ENCODE results near the gene CPPED1.

CPPED1 gene

DNA sequence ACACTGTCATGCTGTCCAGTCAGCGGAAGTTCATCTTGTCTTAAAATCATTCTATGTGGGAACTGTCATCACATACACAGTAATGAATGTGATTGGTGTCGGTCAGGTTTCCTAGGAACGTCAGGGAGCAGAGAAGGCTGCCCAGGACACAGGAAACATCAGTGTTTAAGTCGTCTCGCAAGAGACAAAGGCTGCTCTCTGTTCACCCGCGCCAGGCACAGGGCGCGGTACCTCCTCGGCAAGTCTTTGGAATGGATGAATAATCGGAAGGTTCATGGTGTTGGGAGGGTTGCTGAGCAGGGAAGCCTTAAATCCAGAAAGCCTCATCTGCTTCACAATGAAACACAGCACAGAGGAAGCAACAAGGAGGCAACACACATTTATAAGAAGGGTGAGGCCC is 148.2 kb downstream of the CPPED1 start:
- DNase-seq (ENCODE audit: low read depth) = no peak
- H3K4me3 ChIP-seq (ENCODE audit: low read depth, low read length) = no peak overlapping the region
- TF ChIP-seq, protein P1, sequence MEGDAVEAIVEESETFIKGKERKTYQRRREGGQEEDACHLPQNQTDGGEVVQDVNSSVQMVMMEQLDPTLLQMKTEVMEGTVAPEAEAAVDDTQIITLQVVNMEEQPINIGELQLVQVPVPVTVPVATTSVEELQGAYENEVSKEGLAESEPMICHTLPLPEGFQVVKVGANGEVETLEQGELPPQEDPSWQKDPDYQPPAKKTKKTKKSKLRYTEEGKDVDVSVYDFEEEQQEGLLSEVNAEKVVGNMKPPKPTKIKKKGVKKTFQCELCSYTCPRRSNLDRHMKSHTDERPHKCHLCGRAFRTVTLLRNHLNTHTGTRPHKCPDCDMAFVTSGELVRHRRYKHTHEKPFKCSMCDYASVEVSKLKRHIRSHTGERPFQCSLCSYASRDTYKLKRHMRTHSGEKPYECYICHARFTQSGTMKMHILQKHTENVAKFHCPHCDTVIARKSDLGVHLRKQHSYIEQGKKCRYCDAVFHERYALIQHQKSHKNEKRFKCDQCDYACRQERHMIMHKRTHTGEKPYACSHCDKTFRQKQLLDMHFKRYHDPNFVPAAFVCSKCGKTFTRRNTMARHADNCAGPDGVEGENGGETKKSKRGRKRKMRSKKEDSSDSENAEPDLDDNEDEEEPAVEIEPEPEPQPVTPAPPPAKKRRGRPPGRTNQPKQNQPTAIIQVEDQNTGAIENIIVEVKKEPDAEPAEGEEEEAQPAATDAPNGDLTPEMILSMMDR (IDR thresholded peaks at IDR 0.05; ENCODE audit: insufficient read depth, low read depth, low read length, missing control alignments) = no peak

DNA sequence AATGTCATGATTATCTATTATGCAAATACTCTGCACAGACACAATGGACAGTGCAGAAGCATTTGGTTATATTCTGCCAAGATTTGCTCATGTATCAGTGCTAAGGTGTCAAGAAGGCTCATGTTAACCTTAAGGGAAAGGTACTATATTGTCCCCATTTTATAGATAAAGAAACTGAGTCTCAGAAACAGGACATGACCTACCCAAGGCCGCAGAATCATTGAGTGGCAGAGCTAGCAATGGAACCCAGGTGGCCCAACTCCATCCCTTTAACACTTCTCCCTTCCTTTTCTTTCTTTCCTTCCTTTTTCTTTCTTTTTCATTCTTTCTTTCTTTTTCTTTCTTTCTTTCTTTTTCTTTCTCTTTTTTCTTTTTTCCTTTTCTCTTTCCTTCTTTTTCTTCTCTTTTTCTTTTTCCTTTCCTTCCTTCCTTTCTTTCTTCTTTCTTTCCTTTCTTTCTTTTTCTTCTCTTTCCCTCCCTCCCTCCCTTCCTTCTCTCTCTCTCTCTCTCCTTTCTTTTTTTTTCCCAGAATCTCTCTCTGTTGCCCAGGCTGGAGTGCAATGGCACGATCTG is 149.8 kb downstream of the CPPED1 start:
- TF ChIP-seq, protein P1 (IDR thresholded peaks at IDR 0.05; ENCODE audit: insufficient read depth, low read depth, low read length, missing control alignments) = no peak
- no peak overlapping the region for H3K4me3 ChIP-seq (ENCODE audit: low read depth, low read length)
- no peak for DNase-seq (ENCODE audit: low read depth)

DNA sequence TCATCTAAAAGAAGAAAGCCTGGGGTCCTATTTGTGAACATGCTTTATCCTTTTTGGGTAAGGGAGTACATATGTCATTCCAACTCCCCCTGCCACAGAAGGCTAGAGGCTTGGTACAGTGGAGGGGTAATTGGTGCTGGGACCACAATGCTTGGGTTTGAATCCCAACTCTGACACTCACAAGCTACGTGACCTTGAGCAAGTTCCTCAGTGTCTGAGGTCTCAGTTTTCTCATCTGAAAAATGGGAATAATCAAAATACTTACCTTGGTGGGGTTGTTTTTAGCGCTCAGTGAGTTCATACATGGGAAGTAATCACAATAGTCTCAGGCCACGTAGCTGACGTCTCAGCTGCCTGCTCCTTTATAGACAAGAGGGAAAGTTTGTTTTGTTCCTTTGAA is 150.8 kb downstream of the CPPED1 start:
- H3K4me3 ChIP-seq (ENCODE audit: low read depth, low read length) = no peak overlapping the region

DNA sequence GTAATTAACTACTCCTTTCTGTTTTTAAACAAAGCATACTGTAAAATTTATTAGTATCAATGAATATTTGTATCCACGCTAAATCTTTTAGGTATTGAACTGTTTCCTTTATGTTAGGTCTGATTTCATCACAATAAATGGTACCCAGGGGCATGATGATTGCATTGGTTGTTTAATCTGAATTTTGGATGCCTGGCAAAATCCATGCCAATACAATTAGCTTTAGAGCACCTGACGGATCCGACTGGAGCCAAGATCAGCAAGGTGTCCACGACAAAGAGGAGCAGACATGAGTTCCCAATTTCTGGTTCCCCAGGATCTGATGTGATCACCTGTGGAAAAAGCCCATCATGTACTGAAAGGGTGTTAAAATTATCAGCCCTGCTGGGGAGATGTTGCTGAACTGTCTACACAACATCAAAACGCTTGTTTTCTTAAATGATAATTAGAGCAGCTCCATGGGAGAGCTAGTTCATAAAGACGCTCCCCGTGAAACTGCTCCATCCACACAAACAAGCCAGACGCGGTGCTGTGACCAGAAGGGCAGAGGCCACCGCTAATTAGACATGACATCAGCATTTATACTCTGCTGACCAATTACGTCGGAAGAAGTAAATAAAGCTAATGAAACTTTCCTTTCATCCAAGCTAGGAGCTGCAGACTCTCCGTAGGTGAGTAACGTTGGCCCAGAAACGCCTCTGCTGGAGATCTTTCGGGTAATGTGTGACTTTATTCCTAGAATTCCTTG is 151.7 kb downstream of the CPPED1 start:
- DNase-seq (ENCODE audit: low read depth) = no peak
- H3K4me3 ChIP-seq (ENCODE audit: low read depth, low read length) = no peak overlapping the region
- TF ChIP-seq, protein P1 (IDR thresholded peaks at IDR 0.05; ENCODE audit: insufficient read depth, low read depth, low read length, missing control alignments) = no peak

More for the DNA sequence above, 150.8 kb downstream of the CPPED1 start:
- no peak for DNase-seq (ENCODE audit: low read depth)
- TF ChIP-seq, protein P1 (IDR thresholded peaks at IDR 0.05; ENCODE audit: insufficient read depth, low read depth, low read length, missing control alignments) = no peak

DNA sequence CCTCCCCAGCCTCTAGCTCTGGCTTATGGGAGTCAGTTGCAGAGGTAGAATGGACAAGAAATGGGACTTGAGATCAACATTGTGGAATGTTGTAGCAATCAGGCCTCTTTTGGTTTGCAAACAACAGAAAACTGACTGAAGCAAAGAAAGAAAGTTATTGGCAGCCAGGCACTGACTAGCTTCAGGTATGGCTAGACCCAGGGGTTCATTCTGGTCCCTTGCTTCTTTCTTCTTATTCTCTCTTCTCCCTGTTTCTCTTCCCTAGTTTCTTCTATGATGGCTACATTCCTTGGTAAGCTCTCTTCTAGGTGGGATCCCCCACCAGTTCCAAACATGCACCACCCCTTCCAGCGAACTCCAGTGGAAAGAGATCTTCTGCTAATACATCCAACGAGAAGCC is 154.3 kb downstream of the CPPED1 start:
- TF ChIP-seq, protein P1 (IDR thresholded peaks at IDR 0.05; ENCODE audit: insufficient read depth, low read depth, low read length, missing control alignments) = no peak
- DNase-seq (ENCODE audit: low read depth) = no peak
- H3K4me3 ChIP-seq (ENCODE audit: low read depth, low read length) = no peak overlapping the region

DNA sequence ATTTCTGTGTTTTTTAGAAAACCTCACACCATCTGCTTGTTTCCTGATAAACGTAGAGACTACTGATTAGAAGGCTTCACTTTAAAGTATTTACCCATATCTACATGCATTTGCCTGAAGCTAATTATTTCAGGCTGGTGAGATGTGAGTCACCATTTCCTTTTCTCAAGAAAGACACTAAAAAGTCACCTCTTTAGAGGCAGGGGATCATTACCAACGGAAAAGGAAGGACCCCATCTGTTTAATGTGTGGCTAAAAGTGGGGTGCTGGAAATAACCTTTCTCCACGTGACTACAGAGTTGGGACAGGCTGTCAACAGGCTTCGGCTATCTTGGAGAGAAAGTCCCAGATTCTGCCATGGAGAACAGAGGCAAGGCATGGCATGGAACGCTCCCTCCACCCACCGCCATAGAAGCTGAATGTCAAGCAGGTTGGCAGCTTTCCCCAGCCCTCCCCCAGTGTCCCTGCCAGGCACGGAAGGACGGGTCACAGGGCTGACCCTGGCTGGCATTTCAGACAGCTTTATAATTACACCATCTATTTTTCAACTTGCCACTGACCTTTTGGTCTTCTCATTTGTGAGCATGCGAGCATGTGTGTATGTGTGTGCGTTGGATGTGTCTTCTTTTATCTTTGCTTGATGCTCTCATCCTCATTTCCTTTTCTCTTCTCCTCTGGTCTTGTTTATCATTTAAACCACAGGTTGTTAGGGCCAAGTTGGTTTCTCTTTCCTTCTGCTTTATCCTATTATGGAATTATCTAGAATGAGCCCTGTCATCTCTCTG is 157.0 kb downstream of the CPPED1 start:
- TF ChIP-seq, protein P1 (IDR thresholded peaks at IDR 0.05; ENCODE audit: insufficient read depth, low read depth, low read length, missing control alignments) = no peak
- no peak overlapping the region; the same call in 1 of the 2 replicates for H3K4me3 ChIP-seq (ENCODE audit: low read depth, low read length)
- peak; percentile 56 for DNase-seq (ENCODE audit: low read depth)
